NB4 (cell line): ENCODE data around the gene TP53.

Experiments used
- CTCF ChIP-seq: IDR thresholded peaks from one replicate; pipeline ENCODE4 v1.5.1; 2012; ENCODE audit warnings: low read depth, low read length
- POLR2A ChIP-seq: IDR thresholded peaks from 2 replicates; pipeline ENCODE4 v1.6.1; 2011; ENCODE audit warnings: mild to moderate bottlenecking; ENCODE audit not compliant: insufficient read length; ENCODE audit errors: extremely low read depth

- TF ChIP-seq POLR2A (no peak), CTCF (no peak)
These were observed 23.9 kb upstream of the TP53 start for GRCh38 chr17:7711051-7711755.
